Ectodermal cell (in vitro differentiated cells): Measurements from ENCODE around the gene EPC1.

Experiments
- H3K27ac ChIP-seq: 2 replicates; pipeline ENCODE4 v1.7.0; 2013; ENCODE audit warnings: mild to moderate bottlenecking, low read depth, low read length; ENCODE audit not compliant: insufficient read depth, poor library complexity, severe bottlenecking
- H3K27me3 ChIP-seq: 2 replicates; pipeline ENCODE4 v1.7.0; 2013; ENCODE audit warnings: mild to moderate bottlenecking, low read length; ENCODE audit not compliant: insufficient read depth, control insufficient read depth, poor library complexity, severe bottlenecking
- H3K36me3 ChIP-seq: one replicate; pipeline ENCODE4 v1.7.0; 2013; ENCODE audit warnings: low read length; ENCODE audit not compliant: control insufficient read depth, insufficient read depth
- H3K4me1 ChIP-seq: one replicate; pipeline ENCODE4 v1.7.0; 2013; ENCODE audit warnings: low read length; ENCODE audit not compliant: control insufficient read depth, insufficient read depth
- H3K4me3 ChIP-seq: 2 replicates; pipeline ENCODE4 v1.7.0; 2013; ENCODE audit warnings: low read depth, low read length, control low read depth; ENCODE audit not compliant: insufficient read depth
- H3K9me3 ChIP-seq: 2 replicates; pipeline ENCODE4 v1.7.0; 2013; ENCODE audit warnings: mild to moderate bottlenecking, low read length, moderate library complexity; ENCODE audit not compliant: control insufficient read depth
- WGBS, 2 experiments: methylation state at CpG; one replicate each; pipeline ENCODE4 v1.1.7; 2013; ENCODE audit warnings: missing lambda C conversion rate in 2 of 2; 5-methylcytosine and 5-hydroxymethylcytosine counted together

Gene EPC1

GRCh38 chr10:32323051-32323450 is 23.9 kb downstream of the EPC1 start:
- Histone ChIP-seq H3K36me3 (no peaks in the 10 kb centered on the region), H3K4me1 (peaks cover 7% of the 10 kb centered on the region), H3K9me3 (no peaks in the 10 kb centered on the region), H3K27me3 (no peaks in the 10 kb centered on the region), H3K27ac (no peak overlapping the region), H3K4me3 (no peak overlapping the region)
- 100% methylated on average over 1 of the region's 2 CpGs; no CpG with 5 or more reads in 1 of the 2 experiments for WGBS, 2 experiments

GRCh38 chr10:32321016-32321631 is 25.8 kb downstream of the EPC1 start:
- Histone ChIP-seq H3K27me3 (no peaks in the 10 kb centered on the region), H3K9me3 (no peaks in the 10 kb centered on the region), H3K4me3 (no peak overlapping the region), H3K36me3 (no peaks in the 10 kb centered on the region), H3K27ac (no peak overlapping the region), H3K4me1 (no peaks in the 10 kb centered on the region)
- 97 to 98% methylated on average over 4 of the region's 4 CpGs for WGBS, 2 experiments

GRCh38 chr10:32318476-32318896 is 28.5 kb downstream of the EPC1 start:
- Histone ChIP-seq H3K27me3 (no peaks in the 10 kb centered on the region), H3K36me3 (no peaks in the 10 kb centered on the region), H3K4me1 (no peaks in the 10 kb centered on the region), H3K9me3 (no peaks in the 10 kb centered on the region), H3K27ac (no peak overlapping the region), H3K4me3 (no peak overlapping the region)
- WGBS, 2 experiments, result 93 to 94% methylated on average over 4 of the region's 4 CpGs

- H3K4me3 ChIP-seq, result no peak overlapping the region
- no peaks in the 10 kb centered on the region for H3K36me3 ChIP-seq
- no peaks in the 10 kb centered on the region for H3K27me3 ChIP-seq
- no peaks in the 10 kb centered on the region for H3K9me3 ChIP-seq
- 92 to 97% methylated on average over 3 to 6 of the region's 6 CpGs for WGBS, 2 experiments
- no peak overlapping the region for H3K27ac ChIP-seq
- no peaks in the 10 kb centered on the region for H3K4me1 ChIP-seq
Observed at GRCh38 chr10:32317795-32318357, 29.1 kb downstream of the EPC1 start.

- no peaks in the 10 kb centered on the region for H3K9me3 ChIP-seq
- H3K4me3 ChIP-seq, result no peak overlapping the region
- H3K27me3 ChIP-seq, result no peaks in the 10 kb centered on the region
- H3K36me3 ChIP-seq, result no peaks in the 10 kb centered on the region
- WGBS, 2 experiments, result 86 to 90% methylated on average over 3 of the region's 3 CpGs
- no peaks in the 10 kb centered on the region for H3K4me1 ChIP-seq
- H3K27ac ChIP-seq, result no peak overlapping the region
Observed at GRCh38 chr10:32315424-32315823, 31.5 kb downstream of the EPC1 start.

- WGBS, 2 experiments, result 93 to 95% methylated on average over 2 of the region's 2 CpGs
- H3K36me3 ChIP-seq, result no peaks in the 10 kb centered on the region
- no peaks in the 10 kb centered on the region for H3K4me1 ChIP-seq
Observed at GRCh38 chr10:32314588-32314987, 32.4 kb downstream of the EPC1 start.

GRCh38 chr10:32308027-32308603 is 38.8 kb downstream of the EPC1 start:
- H3K27ac ChIP-seq, result no peak overlapping the region
- peaks cover 8% of the 10 kb centered on the region for H3K36me3 ChIP-seq
- H3K27me3 ChIP-seq, result no peaks in the 10 kb centered on the region
- H3K4me3 ChIP-seq, result no peak overlapping the region
- WGBS, 2 experiments, result 92 to 96% methylated on average over 7 of the region's 7 CpGs
- no peaks in the 10 kb centered on the region for H3K9me3 ChIP-seq
- H3K4me1 ChIP-seq, result no peaks in the 10 kb centered on the region

More at GRCh38 chr10:32314588-32314987, 32.4 kb downstream of the EPC1 start:
- H3K27ac ChIP-seq, result no peak overlapping the region
- no peaks in the 10 kb centered on the region for H3K27me3 ChIP-seq
- H3K4me3 ChIP-seq, result no peak overlapping the region
- no peaks in the 10 kb centered on the region for H3K9me3 ChIP-seq

GRCh38 chr10:32307609-32308008 is 39.3 kb downstream of the EPC1 start:
- Histone ChIP-seq H3K27ac (no peak overlapping the region), H3K9me3 (no peaks in the 10 kb centered on the region), H3K36me3 (peaks cover 8% of the 10 kb centered on the region), H3K27me3 (no peaks in the 10 kb centered on the region), H3K4me1 (no peaks in the 10 kb centered on the region), H3K4me3 (no peak overlapping the region)
- WGBS, 2 experiments, result 89 to 99% methylated on average over 3 of the region's 3 CpGs

- no peaks in the 10 kb centered on the region for H3K27me3 ChIP-seq
- H3K9me3 ChIP-seq, result no peaks in the 10 kb centered on the region
- H3K4me3 ChIP-seq, result no peak overlapping the region
- H3K36me3 ChIP-seq, result peaks cover 4% of the 10 kb centered on the region
- no peak overlapping the region for H3K27ac ChIP-seq
- H3K4me1 ChIP-seq, result no peaks in the 10 kb centered on the region
- WGBS, 2 experiments, result 94 to 95% methylated on average over 7 of the region's 7 CpGs
Observed at GRCh38 chr10:32299354-32299980, 47.5 kb downstream of the EPC1 start.

GRCh38 chr10:32298075-32298812 is 48.7 kb downstream of the EPC1 start:
- H3K36me3 ChIP-seq, result no peaks in the 10 kb centered on the region
- WGBS, 2 experiments, result 96 to 97% methylated on average over 11 of the region's 11 CpGs

More at GRCh38 chr10:32298075-32298812, 48.7 kb downstream of the EPC1 start:
- Histone ChIP-seq H3K9me3 (no peaks in the 10 kb centered on the region), H3K27me3 (no peaks in the 10 kb centered on the region), H3K4me3 (no peak overlapping the region), H3K4me1 (no peaks in the 10 kb centered on the region), H3K27ac (no peak overlapping the region)
